Gastrocnemius medialis (tissue), 4 donors: Measurements from ENCODE around the gene GAL3ST3. TPM values are rescaled to one million over a fixed set of nuclear protein-coding genes. Genes with fewer than 3 reads are reported as not detected.

ENCODE experiments used
- ATAC-seq, 2 donors: fragments of 150-250 bp; one replicate each; pipeline ENCODE4 v1.9.1; 2016
- DNase-seq, 2 donors: peaks; one replicate each; pipeline ENCODE4 v3.0.0-alpha.2; 2019
- H3K27ac ChIP-seq, 4 donors: fragments of 200-600 bp; sonication (generic); 1 replicate in 1 of 4; 2 replicates in 3 of 4; pipeline ENCODE4 v1.5.1; 2016 to 2018; ENCODE audit warnings: mild to moderate bottlenecking in 2 of 4, moderate library complexity in 1 of 4
- H3K27me3 ChIP-seq, 3 donors: fragments of 200-600 bp; sonication (generic) in 2 of 3; 1 replicate in 1 of 3; 2 replicates in 2 of 3; pipeline versions ENCODE4 v1.5.1 to v1.6.0; 2016 to 2019; ENCODE audit warnings: mild to moderate bottlenecking in 1 of 3, moderate library complexity in 1 of 3
- H3K36me3 ChIP-seq, 2 donors: fragments of 200-600 bp; sonication (generic) in 1 of 2; one replicate each; pipeline ENCODE4 v1.5.1; 2017 to 2018
- H3K4me1 ChIP-seq, 2 donors: fragments of 200-600 bp; sonication (generic) in 1 of 2; one replicate each; pipeline ENCODE4 v1.5.1; 2016 to 2017; ENCODE audit warnings: mild to moderate bottlenecking in 2 of 2
- H3K4me3 ChIP-seq, 4 donors: fragments of 200-600 bp; sonication (generic) in 3 of 4; 1 replicate in 1 of 4; 2 replicates in 3 of 4; pipeline ENCODE4 v1.5.1; 2016 to 2019; ENCODE audit warnings: mild to moderate bottlenecking in 2 of 4
- H3K9me3 ChIP-seq, 3 donors: fragments of 200-600 bp; sonication (generic) in 2 of 3; 1 replicate in 1 of 3; 2 replicates in 2 of 3; pipeline ENCODE4 v1.5.1; 2016 to 2019
- POLR2A ChIP-seq, 2 donors: fragments of 450-650 bp; IDR thresholded peaks; one replicate each; pipeline ENCODE4 v1.6.1; 2017; ENCODE audit warnings: antibody characterized with exemption in 2 of 2, mild to moderate bottlenecking in 2 of 2, moderate library complexity in 2 of 2
- in situ Hi-C, 4 donors: fragments of 200-750 bp; cut with MboI; loops; one replicate each; pipeline versions ENCODE4 v1.15.0 to v1.8.0; 2017; ENCODE audit warnings: low sequenced_read_pairs in 4 of 4
- intact Hi-C: fragments of 100-400 bp; cut with DNase I; formaldehyde crosslinking; loops from one replicate; pipeline ENCODE4 v1.15.1; 2023; ENCODE audit warnings: low total_unique reads
- total RNA-seq, 4 donors: library from RNA; depleted of rRNA; stranded (reverse); fragments of >200 nt; gene quantifications; one replicate each; pipeline versions ENCODE4 v1.1.0 to v1.2.3, GENCODE V29; 2016
- TF ChIP-seq, protein P1 (sequence below), 5 experiments: fragments of 450-650 bp in 3 of 5; fragments of 200-600 bp in 2 of 5; sonication (generic) in 2 of 5; IDR thresholded peaks in 4 of 5; conservative IDR thresholded peaks in 1 of 5; 1 replicate in 4 of 5; 2 replicates in 1 of 5; pipeline ENCODE4 v1.5.1; 2016 to 2019; ENCODE audit warnings: antibody characterized with exemption in 5 of 5, mild to moderate bottlenecking in 3 of 5, moderate library complexity in 3 of 5

GAL3ST3 gene
- total RNA-seq, 4 donors from 2014 or later: 0.12 TPM; not detected in 3

DNA sequence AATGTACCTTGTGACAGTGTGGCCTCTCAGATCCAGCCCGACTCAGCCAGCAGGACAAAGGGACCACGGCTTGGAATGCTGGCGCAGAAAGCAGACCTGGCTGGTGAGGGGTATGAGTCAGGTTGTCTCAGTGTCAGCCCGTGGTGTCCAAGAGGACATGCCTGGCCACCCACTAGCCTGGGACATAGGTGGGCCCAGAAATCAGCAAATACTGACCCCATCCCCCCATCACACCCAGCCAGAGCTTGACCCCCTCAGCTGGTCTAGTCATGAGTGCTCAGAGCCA is 42.1 kb downstream of the GAL3ST3 start:
- H3K27me3 ChIP-seq: peaks cover 3 to 5% (median 4%) of the 10 kb centered on the region in 3 donors
- H3K36me3 ChIP-seq: peaks cover 2 to 24% of the 10 kb centered on the region in 2 donors
- ATAC-seq: no peak
- intact Hi-C loops: no loop called here
- no peak for TF ChIP-seq POLR2A (IDR thresholded peaks at IDR 0.05)
- TF ChIP-seq, protein P1, sequence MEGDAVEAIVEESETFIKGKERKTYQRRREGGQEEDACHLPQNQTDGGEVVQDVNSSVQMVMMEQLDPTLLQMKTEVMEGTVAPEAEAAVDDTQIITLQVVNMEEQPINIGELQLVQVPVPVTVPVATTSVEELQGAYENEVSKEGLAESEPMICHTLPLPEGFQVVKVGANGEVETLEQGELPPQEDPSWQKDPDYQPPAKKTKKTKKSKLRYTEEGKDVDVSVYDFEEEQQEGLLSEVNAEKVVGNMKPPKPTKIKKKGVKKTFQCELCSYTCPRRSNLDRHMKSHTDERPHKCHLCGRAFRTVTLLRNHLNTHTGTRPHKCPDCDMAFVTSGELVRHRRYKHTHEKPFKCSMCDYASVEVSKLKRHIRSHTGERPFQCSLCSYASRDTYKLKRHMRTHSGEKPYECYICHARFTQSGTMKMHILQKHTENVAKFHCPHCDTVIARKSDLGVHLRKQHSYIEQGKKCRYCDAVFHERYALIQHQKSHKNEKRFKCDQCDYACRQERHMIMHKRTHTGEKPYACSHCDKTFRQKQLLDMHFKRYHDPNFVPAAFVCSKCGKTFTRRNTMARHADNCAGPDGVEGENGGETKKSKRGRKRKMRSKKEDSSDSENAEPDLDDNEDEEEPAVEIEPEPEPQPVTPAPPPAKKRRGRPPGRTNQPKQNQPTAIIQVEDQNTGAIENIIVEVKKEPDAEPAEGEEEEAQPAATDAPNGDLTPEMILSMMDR (IDR thresholded peaks at IDR 0.05 in 4 of 5, conservative IDR thresholded peaks at IDR 0.05 in 1 of 5): no peak
- in situ Hi-C loops: no loop called here
- peak overlapping the region; percentile 5 to 97 (median 47) for H3K27ac ChIP-seq
- peak in 1 of 2 donors; percentile 51 for DNase-seq
- no peaks in the 10 kb centered on the region for H3K9me3 ChIP-seq
- no peak overlapping the region for H3K4me3 ChIP-seq
- H3K4me1 ChIP-seq: peaks cover 15 to 34% of the 10 kb centered on the region in 2 donors

GRCh38 chr11:66006134-66006890 is 42.6 kb downstream of the GAL3ST3 start:
- intact Hi-C loops (no loop called here), in situ Hi-C loops (no loop called here)
- H3K36me3 ChIP-seq: peaks cover 2 to 24% of the 10 kb centered on the region in 2 donors
- ATAC-seq (no peak), DNase-seq (no peak)
- no peak overlapping the region for H3K4me3 ChIP-seq
- peaks cover 0 to under 1% (median 0%) of the 10 kb centered on the region in 3 donors for H3K27me3 ChIP-seq
- no peak for TF ChIP-seq POLR2A (IDR thresholded peaks at IDR 0.05)
- TF ChIP-seq, protein P1 (IDR thresholded peaks at IDR 0.05 in 4 of 5, conservative IDR thresholded peaks at IDR 0.05 in 1 of 5): no peak
- peak overlapping the region; percentile 5 to 97 (median 47) for H3K27ac ChIP-seq
- H3K4me1 ChIP-seq: peaks cover 15 to 34% of the 10 kb centered on the region in 2 donors
- no peaks in the 10 kb centered on the region for H3K9me3 ChIP-seq

DNA sequence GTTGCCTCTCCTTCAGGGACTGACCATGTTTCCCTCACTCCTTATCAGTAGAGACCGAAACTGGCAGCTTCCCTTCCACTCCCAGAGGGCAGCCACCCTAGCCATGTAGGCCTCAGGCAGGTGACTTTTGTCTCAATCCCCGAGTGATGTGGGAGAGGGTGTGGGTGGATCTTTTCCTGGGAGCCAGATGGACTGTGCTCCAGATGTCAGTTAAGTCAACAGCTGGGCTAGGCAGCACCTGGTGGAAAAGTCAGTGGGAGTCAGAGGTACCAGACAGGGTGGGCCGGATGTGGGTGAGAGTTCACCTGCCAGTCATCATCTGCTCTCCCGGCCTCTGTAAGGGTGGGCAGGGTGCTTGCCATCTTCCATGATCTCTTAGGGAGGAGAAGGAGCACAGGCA is 44.8 kb downstream of the GAL3ST3 start:
- intact Hi-C loops: loop anchor here (5.0 kb wide), 1 partner anchor 342 kb away; the partner anchor contains the start of gene RELA

DNA sequence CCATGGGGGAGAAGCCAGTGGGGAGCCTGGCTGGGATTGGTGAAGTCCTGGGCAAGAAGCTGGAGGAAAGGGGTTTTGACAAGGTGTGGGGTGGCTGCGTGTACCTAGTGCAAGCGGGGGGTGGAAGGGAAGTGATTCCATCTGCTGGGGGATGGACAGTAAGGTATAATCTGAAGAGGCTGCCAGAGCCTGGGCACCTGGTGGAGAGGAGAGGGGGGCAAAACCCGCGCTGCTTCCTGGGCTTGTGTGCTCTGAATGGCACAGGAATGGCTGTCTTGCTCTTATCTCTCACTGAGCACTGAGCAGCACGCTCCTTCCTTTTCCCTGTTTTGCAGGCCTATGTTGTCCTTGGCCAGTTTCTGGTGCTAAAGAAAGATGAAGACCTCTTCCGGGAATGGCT is 45.7 kb downstream of the GAL3ST3 start:
- no peak for ATAC-seq
- intact Hi-C loops: loop anchor here (2.0 to 5.0 kb wide), 4 partner anchors 84 to 341 kb away; partner anchors contain the start of genes C11orf68, DRAP1, FIBP and RELA
- H3K27ac ChIP-seq: peak overlapping the region; percentile 91 to 99 (median 97)
- in situ Hi-C loops: no loop called here
- H3K36me3 ChIP-seq: peaks cover 2 to 46% of the 10 kb centered on the region in 2 donors
- H3K27me3 ChIP-seq: no peaks in the 10 kb centered on the region
- peak overlapping the region; percentile 80 to 97 (median 84) for H3K4me3 ChIP-seq
- no peak for DNase-seq
- H3K9me3 ChIP-seq: no peaks in the 10 kb centered on the region
- no peak for TF ChIP-seq POLR2A (IDR thresholded peaks at IDR 0.05)
- TF ChIP-seq, protein P1 (IDR thresholded peaks at IDR 0.05 in 4 of 5, conservative IDR thresholded peaks at IDR 0.05 in 1 of 5): no peak
- H3K4me1 ChIP-seq: peaks cover 29 to 46% of the 10 kb centered on the region in 2 donors

More for the DNA sequence above, 44.8 kb downstream of the GAL3ST3 start:
- in situ Hi-C loops: no loop called here
- Histone ChIP-seq H3K4me3 (no peak overlapping the region), H3K36me3 (peaks cover 2 to 37% of the 10 kb centered on the region in 2 donors), H3K9me3 (no peaks in the 10 kb centered on the region), H3K27me3 (no peaks in the 10 kb centered on the region), H3K27ac (peak overlapping the region; percentile 38 to 97 (median 40)), H3K4me1 (peaks cover 29 to 46% of the 10 kb centered on the region in 2 donors)
- TF ChIP-seq, protein P1 (IDR thresholded peaks at IDR 0.05 in 4 of 5, conservative IDR thresholded peaks at IDR 0.05 in 1 of 5): no peak
- TF ChIP-seq POLR2A (IDR thresholded peaks at IDR 0.05): no peak
- DNase-seq (no peak), ATAC-seq (no peak)
